Activated naive CD4-positive, alpha-beta T cell (primary cell): Measurements from ENCODE around the gene HS6ST2.

Experiments used
- DNase-seq, 4 experiments: peaks; one replicate each; lab custom pipeline; 2025; lab: John Stamatoyannopoulos, UW

Gene HS6ST2

GRCh38 chrX:132676561-132677186 is 281.8 kb downstream of the HS6ST2 start:
- no peak for DNase-seq

- DNase-seq = no peak
Measured at GRCh38 chrX:132676102-132676501, 282.3 kb downstream of the HS6ST2 start.

GRCh38 chrX:132673331-132673730 is 285.1 kb downstream of the HS6ST2 start:
- no peak for DNase-seq

GRCh38 chrX:132671229-132671641 is 287.2 kb downstream of the HS6ST2 start:
- no peak for DNase-seq

- no peak for DNase-seq
Measured at GRCh38 chrX:132669142-132669541, 289.3 kb downstream of the HS6ST2 start.

GRCh38 chrX:132668178-132668577 is 290.3 kb downstream of the HS6ST2 start:
- DNase-seq = no peak

GRCh38 chrX:132665676-132666075 is 292.8 kb downstream of the HS6ST2 start:
- DNase-seq = no peak

- no peak for DNase-seq
Measured at GRCh38 chrX:132664273-132664672, 294.2 kb downstream of the HS6ST2 start.

GRCh38 chrX:132662844-132663243 is 295.6 kb downstream of the HS6ST2 start:
- DNase-seq = no peak

GRCh38 chrX:132657876-132658275 is 300.6 kb downstream of the HS6ST2 start:
- DNase-seq = no peak

GRCh38 chrX:132652871-132653270 is 305.6 kb downstream of the HS6ST2 start:
- no peak for DNase-seq

GRCh38 chrX:132651421-132652086 is 306.9 kb downstream of the HS6ST2 start:
- DNase-seq = no peak

- no peak for DNase-seq
Measured at GRCh38 chrX:132648895-132649294, 309.5 kb downstream of the HS6ST2 start.

- no peak for DNase-seq
Measured at GRCh38 chrX:132639446-132639845, 319.0 kb downstream of the HS6ST2 start.

- no peak for DNase-seq
Measured at GRCh38 chrX:132638313-132638712, 320.1 kb downstream of the HS6ST2 start.

- DNase-seq = no peak
Measured at GRCh38 chrX:132636080-132636479, 322.3 kb downstream of the HS6ST2 start.

- no peak for DNase-seq
Measured at GRCh38 chrX:132634521-132634920, 323.9 kb downstream of the HS6ST2 start.

GRCh38 chrX:132631579-132632232 is 326.7 kb downstream of the HS6ST2 start:
- DNase-seq = no peak

GRCh38 chrX:132624466-132624865 is 334.0 kb downstream of the HS6ST2 start:
- no peak for DNase-seq

- no peak for DNase-seq
Measured at GRCh38 chrX:132623942-132624341, 334.5 kb downstream of the HS6ST2 start.

GRCh38 chrX:132623300-132623699 is 335.1 kb downstream of the HS6ST2 start:
- no peak for DNase-seq

- DNase-seq = no peak
Measured at GRCh38 chrX:132622130-132622529, 336.3 kb downstream of the HS6ST2 start.

GRCh38 chrX:132618810-132619209 is 339.6 kb downstream of the HS6ST2 start:
- no peak for DNase-seq
